ENCODE results near the gene FAM234B.

Gene FAM234B

DNA sequence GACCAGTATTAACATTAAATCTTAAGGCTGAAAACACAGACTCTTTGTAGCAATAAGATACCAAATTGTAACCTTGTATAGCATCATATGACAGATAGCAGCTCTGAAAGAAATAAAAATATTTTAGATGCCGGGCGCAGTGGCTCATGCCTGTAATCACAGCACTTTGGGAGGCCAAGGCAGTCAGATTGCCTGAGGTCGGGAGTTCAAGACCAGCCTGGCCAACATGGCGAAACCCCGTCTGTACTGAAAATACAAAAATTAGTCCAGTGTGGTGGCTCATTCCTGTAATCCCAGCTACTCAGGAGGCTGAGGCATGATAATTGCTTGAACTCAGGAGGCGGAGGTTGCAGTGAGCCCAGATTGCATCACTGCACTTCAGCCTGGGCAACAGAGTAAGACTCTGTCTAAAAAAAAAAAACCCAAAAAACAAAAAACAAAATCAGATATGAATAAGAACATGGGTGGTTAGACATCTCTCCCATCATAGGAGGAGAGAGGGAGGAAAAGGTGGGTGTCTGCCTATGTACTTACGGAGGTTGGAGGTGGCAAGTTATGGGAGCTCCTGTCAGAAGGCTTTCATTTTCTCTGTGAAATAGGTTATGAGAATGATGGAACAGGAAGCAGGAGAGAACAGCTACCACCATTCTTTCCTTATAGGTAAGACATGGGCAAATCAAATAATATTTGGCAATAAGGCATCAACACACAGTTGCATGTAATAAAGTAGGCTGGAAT, 36.5 kb upstream of the FAM234B start:
- Histone ChIP-seq H3K4me2 (ENCODE audit: low read depth, low read length, poor library complexity, severe bottlenecking) (no peak overlapping the region), H3F3A (ENCODE audit: low read depth) (no peaks in the 10 kb centered on the region), H4K20me1 (ENCODE audit: insufficient read depth, low read length, poor library complexity, severe bottlenecking) (no peaks in the 10 kb centered on the region), H3K36me3 (ENCODE audit: insufficient read depth, low read length) (no peaks in the 10 kb centered on the region), H3K27me3 (ENCODE audit: insufficient read depth, low read length, poor library complexity, severe bottlenecking) (no peaks in the 10 kb centered on the region), H3K9ac (ENCODE audit: low read depth, low read length, poor library complexity, severe bottlenecking) (no peak overlapping the region), H3K4me1 (ENCODE audit: insufficient read depth, low read length, poor library complexity, severe bottlenecking) (no peaks in the 10 kb centered on the region), H3K4me3 (ENCODE audit: low read length, poor library complexity, severe bottlenecking) (no peak overlapping the region), H3K9me3 (ENCODE audit: insufficient read depth, low read depth, low read length) (no peaks in the 10 kb centered on the region), H3K79me2 (ENCODE audit: insufficient read depth, low read length) (no peaks in the 10 kb centered on the region), H3K9me2 (replicated peaks; ENCODE audit: low read depth, low read length) (no peaks in the 10 kb centered on the region), H2AFZ (ENCODE audit: low read length) (no peak overlapping the region)
- TF ChIP-seq, protein P1, sequence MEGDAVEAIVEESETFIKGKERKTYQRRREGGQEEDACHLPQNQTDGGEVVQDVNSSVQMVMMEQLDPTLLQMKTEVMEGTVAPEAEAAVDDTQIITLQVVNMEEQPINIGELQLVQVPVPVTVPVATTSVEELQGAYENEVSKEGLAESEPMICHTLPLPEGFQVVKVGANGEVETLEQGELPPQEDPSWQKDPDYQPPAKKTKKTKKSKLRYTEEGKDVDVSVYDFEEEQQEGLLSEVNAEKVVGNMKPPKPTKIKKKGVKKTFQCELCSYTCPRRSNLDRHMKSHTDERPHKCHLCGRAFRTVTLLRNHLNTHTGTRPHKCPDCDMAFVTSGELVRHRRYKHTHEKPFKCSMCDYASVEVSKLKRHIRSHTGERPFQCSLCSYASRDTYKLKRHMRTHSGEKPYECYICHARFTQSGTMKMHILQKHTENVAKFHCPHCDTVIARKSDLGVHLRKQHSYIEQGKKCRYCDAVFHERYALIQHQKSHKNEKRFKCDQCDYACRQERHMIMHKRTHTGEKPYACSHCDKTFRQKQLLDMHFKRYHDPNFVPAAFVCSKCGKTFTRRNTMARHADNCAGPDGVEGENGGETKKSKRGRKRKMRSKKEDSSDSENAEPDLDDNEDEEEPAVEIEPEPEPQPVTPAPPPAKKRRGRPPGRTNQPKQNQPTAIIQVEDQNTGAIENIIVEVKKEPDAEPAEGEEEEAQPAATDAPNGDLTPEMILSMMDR (conservative IDR thresholded peaks at IDR 0.05; ENCODE audit: low read length), result no peak
- TF ChIP-seq EZH2phosphoT487 (IDR thresholded peaks at IDR 0.05; ENCODE audit: borderline replicate concordance), result no peak

- Histone ChIP-seq H3K4me1 (ENCODE audit: insufficient read depth, low read length, poor library complexity, severe bottlenecking) (no peaks in the 10 kb centered on the region), H3F3A (ENCODE audit: low read depth) (no peaks in the 10 kb centered on the region), H3K9ac (ENCODE audit: low read depth, low read length, poor library complexity, severe bottlenecking) (no peak overlapping the region), H3K4me3 (ENCODE audit: low read length, poor library complexity, severe bottlenecking) (no peak overlapping the region), H3K36me3 (ENCODE audit: insufficient read depth, low read length) (no peaks in the 10 kb centered on the region), H3K9me2 (replicated peaks; ENCODE audit: low read depth, low read length) (no peaks in the 10 kb centered on the region), H3K27me3 (ENCODE audit: insufficient read depth, low read length, poor library complexity, severe bottlenecking) (no peaks in the 10 kb centered on the region), H4K20me1 (ENCODE audit: insufficient read depth, low read length, poor library complexity, severe bottlenecking) (no peaks in the 10 kb centered on the region), H2AFZ (ENCODE audit: low read length) (no peak overlapping the region), H3K79me2 (ENCODE audit: insufficient read depth, low read length) (no peaks in the 10 kb centered on the region), H3K4me2 (ENCODE audit: low read depth, low read length, poor library complexity, severe bottlenecking) (no peak overlapping the region), H3K9me3 (ENCODE audit: insufficient read depth, low read depth, low read length) (no peaks in the 10 kb centered on the region)
- TF ChIP-seq, protein P1 (conservative IDR thresholded peaks at IDR 0.05; ENCODE audit: low read length), result no peak
- no peak for TF ChIP-seq EZH2phosphoT487 (IDR thresholded peaks at IDR 0.05; ENCODE audit: borderline replicate concordance)
These were observed 35.3 kb upstream of the FAM234B start for GRCh38 chr12:13008741-13009380.

- no peaks in the 10 kb centered on the region for H3K9me3 ChIP-seq (ENCODE audit: insufficient read depth, low read depth, low read length)
- TF ChIP-seq, protein P1 (conservative IDR thresholded peaks at IDR 0.05; ENCODE audit: low read length), result no peak
- TF ChIP-seq EZH2phosphoT487 (IDR thresholded peaks at IDR 0.05; ENCODE audit: borderline replicate concordance), result no peak
- H2AFZ ChIP-seq (ENCODE audit: low read length), result no peak overlapping the region
These were observed 33.1 kb upstream of the FAM234B start for GRCh38 chr12:13011098-13011497.

More at GRCh38 chr12:13011098-13011497, 33.1 kb upstream of the FAM234B start:
- Histone ChIP-seq H3K4me3 (ENCODE audit: low read length, poor library complexity, severe bottlenecking) (no peak overlapping the region), H4K20me1 (ENCODE audit: insufficient read depth, low read length, poor library complexity, severe bottlenecking) (no peaks in the 10 kb centered on the region), H3K79me2 (ENCODE audit: insufficient read depth, low read length) (no peaks in the 10 kb centered on the region), H3K9me2 (replicated peaks; ENCODE audit: low read depth, low read length) (no peaks in the 10 kb centered on the region), H3K36me3 (ENCODE audit: insufficient read depth, low read length) (no peaks in the 10 kb centered on the region), H3K4me1 (ENCODE audit: insufficient read depth, low read length, poor library complexity, severe bottlenecking) (no peaks in the 10 kb centered on the region), H3K4me2 (ENCODE audit: low read depth, low read length, poor library complexity, severe bottlenecking) (no peak overlapping the region), H3F3A (ENCODE audit: low read depth) (no peaks in the 10 kb centered on the region), H3K9ac (ENCODE audit: low read depth, low read length, poor library complexity, severe bottlenecking) (no peak overlapping the region), H3K27me3 (ENCODE audit: insufficient read depth, low read length, poor library complexity, severe bottlenecking) (no peaks in the 10 kb centered on the region)
